Panc1 (cell line): ENCODE data around the gene BLCAP. TPM values are rescaled to one million over a fixed set of nuclear protein-coding genes. Genes with fewer than 3 reads are reported as not detected.

Experiments used
- ATAC-seq: fragments of 200-7000 bp; cut with Tn5 transposase; 2 replicates; pipeline ENCODE4 v1.9.1; 2020; ENCODE audit warnings: mild to moderate bottlenecking, moderate library complexity
- BruUV-seq: library from RNA; stranded (reverse); fragments of 400-500 nt; replicated peaks from 2 replicates; lab custom pipeline; 2021; lab: Mats Ljungman, UMichigan
- CTCF ChIA-PET: fragments of 300-600 bp; sonication (Branson Sonifier 250); formaldehyde crosslinking; loops from one replicate; lab custom pipeline; 2022; ENCODE audit warnings: antibody characterized with exemption; lab: Charles Lee
- POLR2A ChIA-PET: fragments of 300-600 bp; sonication (Branson Sonifier 250); formaldehyde crosslinking; loops from one replicate; lab custom pipeline; 2022; ENCODE audit warnings: antibody characterized with exemption; lab: Charles Lee
- DNase-seq: peaks from one replicate; pipeline ENCODE4 v3.0.0-alpha.2; 2010; ENCODE audit warnings: low read depth, low spot score
- H3K27ac ChIP-seq: 2 replicates; pipeline ENCODE4 v1.5.1; 2011; ENCODE audit warnings: mild to moderate bottlenecking, low read length, inconsistent platforms
- H3K27me3 ChIP-seq: fragments of 200-500 bp; sonication (Bioruptor generic); 2 replicates; pipeline ENCODE4 v1.6.0; 2014; ENCODE audit warnings: low read length, inconsistent platforms; ENCODE audit not compliant: control insufficient read depth, insufficient read depth
- H3K36me3 ChIP-seq: fragments of 200-500 bp; sonication (Bioruptor generic); 2 replicates; pipeline ENCODE4 v1.5.1; 2014; ENCODE audit warnings: inconsistent platforms, mild to moderate bottlenecking, low read length, moderate library complexity; ENCODE audit not compliant: control insufficient read depth, insufficient read depth
- H3K4me1 ChIP-seq: 2 replicates; pipeline ENCODE4 v1.5.1; 2011; ENCODE audit warnings: inconsistent platforms, mild to moderate bottlenecking, low read length, moderate library complexity; ENCODE audit not compliant: control insufficient read depth, insufficient read depth
- H3K4me3 ChIP-seq, 2 experiments: 2 replicates each; pipeline ENCODE4 v1.5.1; 2011 to 2012; ENCODE audit warnings: low read depth in 2 of 2, low read length in 2 of 2, mild to moderate bottlenecking in 2 of 2, inconsistent platforms in 1 of 2, moderate library complexity in 1 of 2
- H3K9me3 ChIP-seq: fragments of 200-500 bp; sonication (Bioruptor generic); 2 replicates; pipeline ENCODE4 v1.5.1; 2014; ENCODE audit warnings: low read depth, mild to moderate bottlenecking, inconsistent platforms, low read length, moderate library complexity; ENCODE audit not compliant: control insufficient read depth, insufficient read depth
- CTCF ChIP-seq: fragments of 450-650 bp; IDR thresholded peaks from 2 replicates; pipeline ENCODE4 v1.5.1; 2017; ENCODE audit warnings: mild to moderate bottlenecking
- POLR2AphosphoS5 ChIP-seq: IDR thresholded peaks from 2 replicates; pipeline ENCODE4 v1.6.1; 2012; ENCODE audit warnings: mild to moderate bottlenecking, low read depth, low read length, moderate library complexity
- REST ChIP-seq, 2 experiments: IDR thresholded peaks; 2 replicates each; pipeline ENCODE4 v1.6.1; 2011 to 2012; ENCODE audit warnings: low read depth in 2 of 2, control low read depth in 1 of 2, low read length in 1 of 2, mild to moderate bottlenecking in 1 of 2, moderate library complexity in 1 of 2; ENCODE audit not compliant: insufficient read depth in 1 of 2
- SIN3A ChIP-seq: IDR thresholded peaks from 2 replicates; pipeline ENCODE4 v1.6.1; 2012; ENCODE audit warnings: low read depth, mild to moderate bottlenecking, low read length, moderate library complexity, borderline replicate concordance; ENCODE audit not compliant: insufficient read depth
- TCF7L2 ChIP-seq: IDR thresholded peaks from 2 replicates; pipeline ENCODE4 v1.6.1; 2011; ENCODE audit warnings: mild to moderate bottlenecking, low read depth, low read length, inconsistent platforms
- in situ Hi-C: cut with HindIII; loops from 2 replicates; pipeline ENCODE4 v1.10.0; 2016; ENCODE audit warnings: low sequenced_read_pairs, low pct_unique_long_range_greater_than_20kb
- intact Hi-C: fragments of 100-400 bp; cut with micrococcal nuclease; formaldehyde crosslinking; loops from one replicate; pipeline ENCODE4 v1.10.0; 2022; ENCODE audit not compliant: unreplicated experiment
- total RNA-seq: library from RNA; stranded (reverse); gene quantifications from one replicate; pipeline ENCODE4 v1.2.1, GENCODE V29; 2021; ENCODE audit not compliant: unreplicated experiment

The BLCAP gene
- total RNA-seq, 1 experiment from 2014 or later: 50.1 TPM

DNA sequence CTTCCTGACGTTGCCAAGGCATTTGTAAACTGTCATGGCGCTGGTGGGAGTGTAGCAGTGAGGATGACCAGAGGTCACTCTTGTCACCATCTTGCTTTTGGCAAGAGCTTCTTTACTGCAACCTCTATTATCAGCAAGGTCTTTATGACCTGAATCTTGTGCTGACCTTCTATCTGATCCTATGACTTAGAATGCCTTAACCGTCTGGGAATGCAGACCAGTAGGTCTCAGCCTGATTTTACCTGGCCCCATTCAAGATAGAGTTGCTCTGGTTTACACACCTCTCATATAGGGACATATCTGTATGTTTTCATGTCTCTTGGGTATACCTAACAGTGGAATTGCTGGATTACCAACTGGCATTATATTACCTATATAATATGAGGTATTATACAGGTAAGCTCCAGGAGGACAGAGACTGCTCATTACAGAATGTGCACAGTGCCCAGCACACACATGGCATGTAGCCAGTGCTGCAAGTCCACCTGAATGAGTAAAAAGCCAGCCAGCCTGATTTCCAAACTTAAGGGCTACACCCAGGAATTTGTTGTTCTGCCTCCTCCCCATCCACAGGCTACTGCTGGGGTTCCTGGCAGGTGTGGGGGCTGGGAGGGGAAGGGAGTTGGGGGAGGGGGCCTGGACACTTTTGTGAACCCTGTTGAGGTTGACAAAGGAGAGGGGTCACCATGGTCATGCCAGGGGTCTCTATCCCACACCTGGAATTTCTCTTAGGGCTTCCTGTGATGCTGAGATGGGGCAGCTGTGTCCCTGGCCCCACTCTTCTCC, 35.2 kb upstream of the BLCAP start:
- no peaks in the 10 kb centered on the region; the same call in 1 of the 2 replicates for H3K4me1 ChIP-seq
- no TSS peak for BruUV-seq
- H3K9me3 ChIP-seq: no peaks in the 10 kb centered on the region
- ATAC-seq (no peak), DNase-seq (no peak)
- H3K27me3 ChIP-seq: peaks cover 5% of the 10 kb centered on the region
- intact Hi-C loops (loop anchor here (10.0 kb wide), 1 partner anchor 352 kb away; no protein-coding TSS in a partner anchor), in situ Hi-C loops (no loop called here)
- H3K27ac ChIP-seq: no peak overlapping the region
- H3K4me3 ChIP-seq: no peak overlapping the region
- TF ChIP-seq TCF7L2: no peak
- H3K36me3 ChIP-seq: no peaks in the 10 kb centered on the region
- ChIA-PET POLR2A (no interaction called here), CTCF (no interaction called here)

DNA sequence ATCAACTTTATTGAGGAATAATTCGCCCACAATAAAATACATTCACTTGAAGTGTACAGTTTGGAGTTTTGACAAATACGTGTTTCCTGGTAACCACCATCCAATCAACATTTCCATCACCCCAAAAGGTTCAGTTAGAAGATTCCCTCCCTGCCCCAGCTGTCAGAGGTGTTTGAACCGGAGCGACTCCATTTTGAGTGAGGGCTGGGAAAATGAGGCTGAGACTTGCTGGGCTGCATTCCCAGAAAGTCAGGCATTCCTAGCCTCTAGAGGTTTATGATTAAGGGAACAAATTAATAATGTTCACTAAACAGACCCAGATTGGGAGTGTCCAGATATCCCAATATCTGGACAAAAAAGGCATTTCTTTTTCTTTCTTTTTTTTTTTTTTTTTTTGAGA, 33.0 kb upstream of the BLCAP start:
- in situ Hi-C loops (no loop called here), intact Hi-C loops (loop anchor here (10.0 kb wide), 1 partner anchor 354 kb away; no protein-coding TSS in a partner anchor)
- Histone ChIP-seq H3K27ac (no peak overlapping the region), H3K4me1 (no peaks in the 10 kb centered on the region; the same call in 1 of the 2 replicates), H3K4me3 (no peak overlapping the region), H3K27me3 (peaks cover 2% of the 10 kb centered on the region; the same call in 1 of the 2 replicates), H3K9me3 (no peaks in the 10 kb centered on the region), H3K36me3 (no peaks in the 10 kb centered on the region)
- DNase-seq: no peak
- ATAC-seq: no peak
- no peak for TF ChIP-seq TCF7L2
- no peak for TF ChIP-seq SIN3A
- TF ChIP-seq POLR2AphosphoS5: no peak
- no peak for TF ChIP-seq CTCF
- no peak for TF ChIP-seq REST (IDR thresholded peaks at IDR 0.05; ENCODE audit: insufficient read depth in 1 of 2, low read depth in 2 of 2, low read length in 1 of 2)
- ChIA-PET POLR2A (no interaction called here), CTCF (interaction anchor here (0.7 kb wide), 1 partner anchor 19 kb away, joined by 8 read pairs; no protein-coding TSS in a partner anchor)
- BruUV-seq: no TSS peak
